Endothelial cell of umbilical vein (primary cell): ENCODE results near the gene ZNF439. TPM values are rescaled to one million over a fixed set of nuclear protein-coding genes. Genes with fewer than 3 reads are reported as not detected.
"Not testable (repeated sequence)": the region's sequence is repeated elsewhere in the genome, so short reads cannot be mapped to it uniquely, and the experiment has no call there.

Experiments used
- BruUV-seq: library from RNA; stranded (reverse); fragments of 400-500 nt; replicated peaks from 2 replicates; lab custom pipeline; 2021; lab: Mats Ljungman, UMichigan
- CTCF ChIA-PET: fragments of 300-600, 350-600 bp; sonication (Branson Sonifier 250); formaldehyde crosslinking; loops from one replicate; lab custom pipeline; 2021; ENCODE audit warnings: antibody characterized with exemption, inconsistent platforms; lab: Charles Lee
- POLR2A ChIA-PET: fragments of 300-600, 350-600 bp; sonication (Branson Sonifier 250); formaldehyde crosslinking; loops from one replicate; lab custom pipeline; 2021; ENCODE audit warnings: antibody characterized with exemption, inconsistent platforms; lab: Charles Lee
- DNase-seq: peaks from one replicate; pipeline ENCODE4 v3.0.0-alpha.2; 2011; ENCODE audit warnings: low read depth, low spot score
- FAIRE-seq: peaks from 2 replicates; lab custom pipeline; 2011; peaks lifted over from hg19 to GRCh38; lab: Jason Lieb, UNC
- H2AFZ ChIP-seq: 2 replicates; pipeline ENCODE4 v1.6.0; 2012; ENCODE audit warnings: low read depth, low read length, control low read depth, inconsistent platforms
- H3K27ac ChIP-seq: 2 replicates; pipeline ENCODE4 v1.5.1; 2011; ENCODE audit warnings: low read depth, mild to moderate bottlenecking, control low read depth, low read length, moderate library complexity; ENCODE audit not compliant: insufficient read depth
- H3K27me3 ChIP-seq, 2 experiments: 2 replicates each; pipeline versions ENCODE4 v1.6.0 to v1.6.1; 2011; ENCODE audit warnings: low read length in 2 of 2, mixed read lengths in 1 of 2; ENCODE audit not compliant: control insufficient read depth in 2 of 2, insufficient read depth in 2 of 2
- H3K36me3 ChIP-seq, 2 experiments: 2 replicates in 1 of 2; 3 replicates in 1 of 2; pipeline ENCODE4 v1.5.1; 2011; ENCODE audit warnings: low read length in 2 of 2, mild to moderate bottlenecking in 1 of 2, moderate library complexity in 1 of 2; ENCODE audit not compliant: control insufficient read depth in 2 of 2, insufficient read depth in 2 of 2; ENCODE audit errors: extremely low read depth in 1 of 2
- H3K4me1 ChIP-seq: 3 replicates; pipeline ENCODE4 v1.5.1; 2011; ENCODE audit warnings: mild to moderate bottlenecking, low read length; ENCODE audit not compliant: control insufficient read depth, insufficient read depth; ENCODE audit errors: extremely low read depth
- H3K4me2 ChIP-seq: 2 replicates; pipeline ENCODE4 v1.6.1; 2011; ENCODE audit warnings: low read length, control low read depth, mixed read lengths; ENCODE audit not compliant: insufficient read depth
- H3K4me3 ChIP-seq, 3 experiments: fragments of 200-600 bp in 1 of 3; sonication (generic), shearing (Covaris generic) in 1 of 3; replicated peaks in 1 of 3; 2 replicates each; pipeline ENCODE4 v1.5.1; 2011 to 2016; ENCODE audit warnings: control low read depth in 3 of 3, low read length in 3 of 3, mild to moderate bottlenecking in 2 of 3, inconsistent platforms in 1 of 3, low read depth in 1 of 3, moderate library complexity in 1 of 3; ENCODE audit not compliant: insufficient read depth in 1 of 3
- H3K79me2 ChIP-seq: 2 replicates; pipeline ENCODE4 v1.6.0; 2012; ENCODE audit warnings: low read length, inconsistent platforms; ENCODE audit not compliant: control insufficient read depth, insufficient read depth
- H3K9ac ChIP-seq: replicated peaks from 2 replicates; pipeline ENCODE3; 2011; ENCODE audit warnings: low read length, control low read depth; ENCODE audit not compliant: insufficient read depth; ENCODE audit errors: extremely low read depth
- H3K9me1 ChIP-seq: replicated peaks from 3 replicates; pipeline ENCODE4 v1.6.0; 2011; ENCODE audit warnings: mild to moderate bottlenecking, low read length; ENCODE audit not compliant: control insufficient read depth, insufficient read depth; ENCODE audit errors: extremely low read depth
- H3K9me3 ChIP-seq: replicated peaks from 2 replicates; pipeline ENCODE4 v1.5.1; 2012; ENCODE audit warnings: low read length, inconsistent platforms; ENCODE audit not compliant: control insufficient read depth, insufficient read depth
- H4K20me1 ChIP-seq: replicated peaks from 2 replicates; pipeline ENCODE3; 2011; ENCODE audit warnings: mild to moderate bottlenecking, low read length; ENCODE audit not compliant: control insufficient read depth, insufficient read depth; ENCODE audit errors: extremely low read depth
- CTCF ChIP-seq, 2 donors: IDR thresholded peaks; 1 replicate in 1 of 2; 2 replicates in 1 of 2; pipeline ENCODE4 v1.5.1; 2011; ENCODE audit warnings: low read length in 2 of 2, mild to moderate bottlenecking in 2 of 2, moderate library complexity in 2 of 2, control low read depth in 1 of 2, inconsistent platforms in 1 of 2, low read depth in 1 of 2; ENCODE audit not compliant: insufficient read depth in 1 of 2; ENCODE audit errors: extremely low read depth in 1 of 2
- EZH2 ChIP-seq: IDR thresholded peaks from 2 replicates; pipeline ENCODE4 v1.6.1; 2012; ENCODE audit warnings: borderline replicate concordance, low read depth, mild to moderate bottlenecking, moderate library complexity, low read length, inconsistent platforms; ENCODE audit not compliant: severe bottlenecking
- FOS ChIP-seq: IDR thresholded peaks from 2 replicates; pipeline ENCODE4 v1.6.1; 2011; ENCODE audit warnings: mild to moderate bottlenecking, low read length, moderate library complexity, borderline replicate concordance; ENCODE audit not compliant: insufficient read depth
- GATA2 ChIP-seq: IDR thresholded peaks from 2 replicates; pipeline ENCODE4 v1.7.0; 2011; ENCODE audit warnings: low read depth, mild to moderate bottlenecking, moderate library complexity, mixed read lengths, low read length; ENCODE audit not compliant: insufficient read length, insufficient read depth
- JUN ChIP-seq: IDR thresholded peaks from 2 replicates; pipeline ENCODE4 v1.6.1; 2011; ENCODE audit warnings: borderline replicate concordance, low read depth; ENCODE audit not compliant: insufficient read length, insufficient read depth
- MAX ChIP-seq: IDR thresholded peaks from 2 replicates; pipeline ENCODE4 v1.6.1; 2011; ENCODE audit not compliant: insufficient read depth, insufficient read length
- MYC ChIP-seq: IDR thresholded peaks from one replicate; pipeline ENCODE4 v1.6.1; 2011; ENCODE audit warnings: mild to moderate bottlenecking, low read depth, low read length
- POLR2A ChIP-seq: IDR thresholded peaks from 2 replicates; pipeline ENCODE4 v1.6.1; 2012; ENCODE audit warnings: low read depth, mild to moderate bottlenecking, control low read depth, low read length
- POLR2AphosphoS5 ChIP-seq: IDR thresholded peaks from 2 replicates; pipeline ENCODE4 v1.6.1; 2012; ENCODE audit warnings: low read depth, mild to moderate bottlenecking, control low read depth, low read length, moderate library complexity; ENCODE audit not compliant: insufficient read depth
- dilution Hi-C: fragments of 300-500 bp; cut with MboI; formaldehyde crosslinking; loops from one replicate; pipeline ENCODE4 v1.15.0; 2019; ENCODE audit warnings: low sequenced_read_pairs; ENCODE audit not compliant: extremely low pct_ligation_motif_present
- intact Hi-C: fragments of 100-400 bp; cut with micrococcal nuclease; formaldehyde crosslinking; loops from one replicate; pipeline ENCODE4 v1.10.0; 2022
- polyA plus RNA-seq, 4 experiments: library from polyadenylated mRNA; depleted of rRNA in 3 of 4; stranded (reverse) in 3 of 4; unstranded in 1 of 4; fragments of >200 nt; gene quantifications; 2 replicates each; pipeline versions ENCODE4 v1.2.1 to v1.2.3, GENCODE V29; 2011 to 2012; ENCODE audit warnings: missing spikeins in 1 of 4
- total RNA-seq: library from RNA; stranded (reverse); gene quantifications from 2 replicates; pipeline ENCODE4 v1.2.3, GENCODE V29; 2021

ZNF439 gene
- total and polyA plus RNA-seq, 2 donors (not counting 3 experiments of a cell fraction or from before 2014, with no cell fraction given) = 0.12 to 0.33 TPM

DNA sequence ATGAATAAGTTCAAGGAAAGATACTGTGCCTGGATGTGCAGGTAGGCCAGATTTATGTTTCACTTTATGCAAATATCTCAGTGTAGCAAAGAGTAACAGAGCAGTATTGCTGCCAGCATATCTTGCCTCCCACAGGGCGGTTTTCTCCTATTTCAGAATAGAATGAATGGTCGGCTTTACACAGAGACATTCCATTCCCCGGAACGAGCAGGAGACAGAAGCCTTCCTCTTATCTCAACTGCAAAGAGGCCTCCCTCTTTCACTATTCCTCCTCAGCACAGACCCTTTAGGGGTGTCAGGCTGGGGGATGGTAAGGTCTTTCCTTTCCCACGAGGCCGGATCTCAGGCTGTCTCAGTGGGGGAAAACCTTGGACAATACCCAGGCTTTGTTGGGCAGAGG lies 41.4 kb downstream of the ZNF439 start:
- FAIRE-seq, H3K36me3 ChIP-seq, H3K4me3 ChIP-seq, POLR2A ChIA-PET, H3K27me3 ChIP-seq, H4K20me1 ChIP-seq, H3K9me1 ChIP-seq, H2AFZ ChIP-seq, H3K4me2 ChIP-seq, H3K9ac ChIP-seq, BruUV-seq, DNase-seq, CTCF ChIA-PET, H3K27ac ChIP-seq, dilution Hi-C loops, intact Hi-C loops, H3K9me3 ChIP-seq, H3K79me2 ChIP-seq, H3K4me1 ChIP-seq: not testable (repeated sequence)

GRCh38 chr19:11890634-11891033 lies 42.1 kb downstream of the ZNF439 start:
- H3K9me3 ChIP-seq = no peaks in the 10 kb centered on the region
- H4K20me1 ChIP-seq = no peaks in the 10 kb centered on the region
- ChIA-PET POLR2A (no interaction called here), CTCF (no interaction called here)
- TF ChIP-seq FOS (no peak), CTCF (IDR thresholded peaks at IDR 0.05; ENCODE audit: extremely low read depth in 1 of 2, insufficient read depth in 1 of 2, low read depth in 1 of 2, low read length in 2 of 2) (no peak), GATA2 (no peak), MYC (no peak), EZH2 (no peak), POLR2AphosphoS5 (no peak), MAX (no peak), POLR2A (no peak), JUN (no peak)
- H3K4me2 ChIP-seq = no peak overlapping the region
- H2AFZ ChIP-seq = no peak overlapping the region
- no peaks in the 10 kb centered on the region for H3K79me2 ChIP-seq
- DNase-seq (no peak), FAIRE-seq (no peak)
- no peak overlapping the region for H3K9ac ChIP-seq
- no peaks in the 10 kb centered on the region for H3K27me3 ChIP-seq
- no TSS peak for BruUV-seq
- dilution Hi-C loops = no loop called here
- no peaks in the 10 kb centered on the region for H3K9me1 ChIP-seq
- intact Hi-C loops = no loop called here
- no peaks in the 10 kb centered on the region for H3K4me1 ChIP-seq
- no peak overlapping the region for H3K4me3 ChIP-seq
- H3K27ac ChIP-seq = no peak overlapping the region
- no peaks in the 10 kb centered on the region for H3K36me3 ChIP-seq
